Stimulated activated CD8-positive, alpha-beta memory T cell treated with anti-CD3 and anti-CD28 coated beads, Interleukin-7, amount 100 ng/mL, for 48 hours (primary cell): ENCODE data around the gene STX3.
"Not testable (repeated sequence)": the region's sequence is repeated elsewhere in the genome, so short reads cannot be mapped to it uniquely, and the experiment has no call there.

Source experiments
- DNase-seq, 2 donors: peaks; one replicate each; pipeline ENCODE4 v3.0.0-alpha.2; 2020; ENCODE audit warnings: low read depth in 1 of 2; ENCODE audit errors: extremely low read depth in 1 of 2

STX3 gene

GRCh38 chr11:59756845-59757244, 1.7 kb downstream of the STX3 start:
- DNase-seq, result no peak

GRCh38 chr11:59758401-59759037, 3.3 kb downstream of the STX3 start:
- no peak for DNase-seq

GRCh38 chr11:59759900-59760299, 4.7 kb downstream of the STX3 start:
- DNase-seq, result no peak

- DNase-seq, result no peak
Observed at GRCh38 chr11:59760771-59761170, 5.6 kb downstream of the STX3 start.

- DNase-seq, result no peak
Observed at GRCh38 chr11:59761993-59762392, 6.8 kb downstream of the STX3 start.

- no peak for DNase-seq
Observed at GRCh38 chr11:59765068-59765735, 10.0 kb downstream of the STX3 start.

GRCh38 chr11:59766542-59767224, 11.5 kb downstream of the STX3 start:
- DNase-seq, result no peak

GRCh38 chr11:59767225-59767611, 12.0 kb downstream of the STX3 start:
- no peak for DNase-seq

GRCh38 chr11:59769111-59769510, 13.9 kb downstream of the STX3 start:
- no peak for DNase-seq

GRCh38 chr11:59769828-59770227, 14.7 kb downstream of the STX3 start:
- no peak for DNase-seq

GRCh38 chr11:59770319-59770718, 15.1 kb downstream of the STX3 start:
- DNase-seq, result no peak

- DNase-seq, result no peak
Observed at GRCh38 chr11:59770869-59771268, 15.7 kb downstream of the STX3 start.

GRCh38 chr11:59771605-59772004, 16.4 kb downstream of the STX3 start:
- no peak for DNase-seq

GRCh38 chr11:59773083-59773440, 17.9 kb downstream of the STX3 start:
- DNase-seq, result no peak

GRCh38 chr11:59776210-59777066, 21.3 kb downstream of the STX3 start:
- DNase-seq, result no peak

GRCh38 chr11:59777104-59777503, 21.9 kb downstream of the STX3 start:
- no peak for DNase-seq

GRCh38 chr11:59778122-59778521, 22.9 kb downstream of the STX3 start:
- no peak for DNase-seq

- no peak for DNase-seq
Observed at GRCh38 chr11:59779487-59779886, 24.3 kb downstream of the STX3 start.

GRCh38 chr11:59782080-59782479, 26.9 kb downstream of the STX3 start:
- DNase-seq, result no peak

- no peak for DNase-seq
Observed at GRCh38 chr11:59783632-59784090, 28.5 kb downstream of the STX3 start.

GRCh38 chr11:59784441-59784840, 29.3 kb downstream of the STX3 start:
- not testable (repeated sequence) for DNase-seq
